IMR-90 (cell line): ENCODE results near the gene MARCHF3. TPM values are rescaled to one million over a fixed set of nuclear protein-coding genes. Genes with fewer than 3 reads are reported as not detected.
A peak's percentile ranks its signal among the peaks of the same experiment; 100 is the strongest.

Source experiments
- ATAC-seq: fragments of 200-7000 bp; cut with Tn5 transposase; 2 replicates; pipeline ENCODE4 v1.9.1; 2020; ENCODE audit warnings: low read depth, mild to moderate bottlenecking, moderate library complexity
- BruUV-seq: library from RNA; stranded (reverse); fragments of 400-500 nt; replicated peaks from 2 replicates; lab custom pipeline; 2021; lab: Mats Ljungman, UMichigan
- CTCF ChIA-PET: fragments of 300-600 bp; formaldehyde crosslinking; extraction: SDS; loops from one replicate; lab custom pipeline; 2021; ENCODE audit warnings: antibody characterized with exemption; lab: Yijun Ruan, JAX
- POLR2A ChIA-PET: fragments of 300-600 bp; sonication (Branson Sonifier 250); formaldehyde crosslinking; loops from one replicate; lab custom pipeline; 2022; ENCODE audit warnings: antibody characterized with exemption; ENCODE audit not compliant: unreplicated experiment; lab: Charles Lee
- DNase-seq: peaks from one replicate; pipeline ENCODE4 v3.0.0; 2013
- H2AFZ ChIP-seq: replicated peaks from 2 replicates; pipeline ENCODE3; 2013; ENCODE audit warnings: low read length, mild to moderate bottlenecking; ENCODE audit not compliant: poor library complexity
- H2AK5ac ChIP-seq: 2 replicates; pipeline ENCODE4 v1.6.1; 2013; ENCODE audit warnings: low read depth, low read length, inconsistent platforms
- H2AK9ac ChIP-seq: replicated peaks from 2 replicates; pipeline ENCODE3; 2013; ENCODE audit warnings: mild to moderate bottlenecking, low read depth, low read length, moderate library complexity; ENCODE audit not compliant: poor library complexity
- H2BK120ac ChIP-seq: 2 replicates; pipeline ENCODE4 v1.6.1; 2013; ENCODE audit warnings: low read depth, low read length, inconsistent platforms
- H2BK15ac ChIP-seq: 3 replicates; pipeline ENCODE4 v1.6.1; 2013; ENCODE audit warnings: low read depth, low read length, inconsistent platforms
- H2BK20ac ChIP-seq: 2 replicates; pipeline ENCODE4 v1.6.1; 2013; ENCODE audit warnings: low read depth, mild to moderate bottlenecking, inconsistent platforms, low read length, moderate library complexity
- H2BK5ac ChIP-seq: 2 replicates; pipeline ENCODE4 v1.6.1; 2013; ENCODE audit warnings: mild to moderate bottlenecking, low read depth, low read length, inconsistent platforms; ENCODE audit not compliant: poor library complexity, severe bottlenecking
- H3K14ac ChIP-seq: replicated peaks from 2 replicates; pipeline ENCODE4 v1.6.1; 2013; ENCODE audit warnings: low read depth, low read length, inconsistent platforms
- H3K18ac ChIP-seq: 2 replicates; pipeline ENCODE4 v1.6.1; 2013; ENCODE audit warnings: low read depth, low read length, control low read depth
- H3K23ac ChIP-seq: 2 replicates; pipeline ENCODE4 v1.6.1; 2013; ENCODE audit warnings: low read depth, low read length, inconsistent platforms
- H3K27ac ChIP-seq: 2 replicates; pipeline ENCODE4 v1.5.1; 2013; ENCODE audit warnings: mild to moderate bottlenecking, control low read depth, low read length; ENCODE audit not compliant: insufficient read depth
- H3K27me3 ChIP-seq: 2 replicates; pipeline ENCODE4 v1.6.1; 2013; ENCODE audit warnings: low read length; ENCODE audit not compliant: control insufficient read depth, insufficient read depth
- H3K36me3 ChIP-seq: 2 replicates; pipeline ENCODE4 v1.6.1; 2013; ENCODE audit warnings: low read length, mixed read lengths; ENCODE audit not compliant: control insufficient read depth, insufficient read depth
- H3K4ac ChIP-seq: 2 replicates; pipeline ENCODE4 v1.6.1; 2013; ENCODE audit warnings: low read depth, low read length, inconsistent platforms
- H3K4me1 ChIP-seq: 2 replicates; pipeline ENCODE4 v1.6.1; 2013; ENCODE audit warnings: low read length, mixed read lengths; ENCODE audit not compliant: control insufficient read depth, insufficient read depth
- H3K4me2 ChIP-seq: 2 replicates; pipeline ENCODE4 v1.6.1; 2013; ENCODE audit warnings: low read depth, mild to moderate bottlenecking, control low read depth, low read length, moderate library complexity
- H3K4me3 ChIP-seq: 2 replicates; pipeline ENCODE4 v1.5.1; 2013; ENCODE audit warnings: low read depth, mild to moderate bottlenecking, control low read depth, low read length, moderate library complexity; ENCODE audit not compliant: insufficient read depth
- H3K56ac ChIP-seq: 2 replicates; pipeline ENCODE4 v1.6.1; 2013; ENCODE audit warnings: low read length, inconsistent platforms; ENCODE audit not compliant: insufficient read depth; ENCODE audit errors: extremely low read depth
- H3K79me1 ChIP-seq, 2 experiments: 2 replicates each; pipeline ENCODE4 v1.6.1; 2013; ENCODE audit warnings: low read length in 2 of 2, inconsistent platforms in 1 of 2, low read depth in 1 of 2
- H3K9ac ChIP-seq: 2 replicates; pipeline ENCODE4 v1.6.1; 2013; ENCODE audit warnings: low read depth, low read length, control low read depth
- H3K9me1 ChIP-seq: 2 replicates; pipeline ENCODE4 v1.6.1; 2013; ENCODE audit warnings: low read length, inconsistent platforms; ENCODE audit not compliant: insufficient read depth
- H3K9me3 ChIP-seq: 2 replicates; pipeline ENCODE4 v1.6.1; 2013; ENCODE audit warnings: low read length; ENCODE audit not compliant: control insufficient read depth, insufficient read depth
- H4K20me1 ChIP-seq: 2 replicates; pipeline ENCODE4 v1.6.1; 2013; ENCODE audit warnings: low read length, inconsistent platforms; ENCODE audit not compliant: insufficient read depth
- H4K5ac ChIP-seq: 2 replicates; pipeline ENCODE4 v1.6.1; 2013; ENCODE audit warnings: mild to moderate bottlenecking, low read depth, low read length, control low read depth
- H4K8ac ChIP-seq, 2 experiments: 2 replicates each; pipeline ENCODE4 v1.6.1; 2013; ENCODE audit warnings: low read depth in 2 of 2, low read length in 2 of 2, control low read depth in 1 of 2, inconsistent platforms in 1 of 2
- H4K91ac ChIP-seq: 2 replicates; pipeline ENCODE4 v1.6.1; 2013; ENCODE audit warnings: low read depth, low read length, inconsistent platforms; ENCODE audit not compliant: insufficient read depth
- BHLHE40 ChIP-seq: fragments of 150-350 bp; IDR thresholded peaks from 2 replicates; pipeline ENCODE4 v1.6.1; 2016; ENCODE audit warnings: mild to moderate bottlenecking, low read depth, low read length
- CEBPB ChIP-seq: IDR thresholded peaks from 2 replicates; pipeline ENCODE4 v1.6.1; 2012; ENCODE audit warnings: low read depth, low read length, improper control_type of control experiment
- CHD1 ChIP-seq: IDR thresholded peaks from 2 replicates; pipeline ENCODE4 v1.6.1; 2012; ENCODE audit warnings: low read depth, low read length, improper control_type of control experiment
- FOS ChIP-seq: fragments of 150-350 bp; IDR thresholded peaks from 2 replicates; pipeline ENCODE4 v1.6.1; 2016; ENCODE audit warnings: low read depth, low read length
- MAFK ChIP-seq: IDR thresholded peaks from 2 replicates; pipeline ENCODE4 v1.6.1; 2012; ENCODE audit warnings: low read depth, low read length, improper control_type of control experiment
- MAZ ChIP-seq: IDR thresholded peaks from 2 replicates; pipeline ENCODE4 v1.6.1; 2012; ENCODE audit warnings: low read depth, mild to moderate bottlenecking, low read length, improper control_type of control experiment, moderate library complexity, borderline replicate concordance
- MXI1 ChIP-seq: IDR thresholded peaks from 2 replicates; pipeline ENCODE4 v1.6.1; 2012; ENCODE audit warnings: low read depth, mild to moderate bottlenecking, low read length, moderate library complexity, borderline replicate concordance
- POLR2A ChIP-seq: IDR thresholded peaks from 2 replicates; pipeline ENCODE4 v1.6.1; 2012; ENCODE audit warnings: mild to moderate bottlenecking, low read depth, low read length
- RAD21 ChIP-seq: IDR thresholded peaks from 2 replicates; pipeline ENCODE4 v1.6.1; 2012; ENCODE audit warnings: low read length, improper control_type of control experiment
- WGBS, 2 experiments: methylation state at CpG; one replicate each; pipeline versions ENCODE4 v1.1.5 to v1.1.7; 2013; ENCODE audit warnings: missing lambda C conversion rate in 2 of 2; ENCODE audit not compliant: insufficient read length in 1 of 2; ENCODE audit errors: extremely low coverage in 2 of 2; 5-methylcytosine and 5-hydroxymethylcytosine counted together
- dilution Hi-C: fragments of 300-500 bp; cut with HindIII; formaldehyde crosslinking; loops from one replicate; pipeline ENCODE4 v1.14.3; 2018; ENCODE audit warnings: low sequenced_read_pairs; ENCODE audit not compliant: unreplicated experiment
- in situ Hi-C: fragments of 300-500 bp; cut with MboI; formaldehyde crosslinking; loops from 3 replicates; pipeline ENCODE4 v1.14.3; 2019; ENCODE audit warnings: low sequenced_read_pairs, inconsistent platforms, mixed read lengths
- intact Hi-C: fragments of 100-400 bp; cut with micrococcal nuclease; formaldehyde crosslinking; loops from 2 replicates; pipeline ENCODE4 v1.10.0; 2022
- polyA plus RNA-seq, 3 experiments: library from polyadenylated mRNA; depleted of rRNA; stranded (reverse); fragments of >200 nt; gene quantifications; 2 replicates each; pipeline ENCODE4 v1.2.3, GENCODE V29; 2012; ENCODE audit warnings: low replicate concordance in 1 of 3
- total RNA-seq: library from RNA; depleted of rRNA; stranded (reverse); fragments of >200 nt; gene quantifications from 2 replicates; pipeline ENCODE4 v1.2.3, GENCODE V29; 2012
- TF ChIP-seq, protein P1 (sequence below): fragments of 150-350 bp; IDR thresholded peaks from 2 replicates; pipeline ENCODE4 v1.6.1; 2017; ENCODE audit warnings: mild to moderate bottlenecking, antibody characterized with exemption, low read length, low read depth
- TF ChIP-seq, protein P2 (sequence below): fragments of 150-350 bp; IDR thresholded peaks from 2 replicates; pipeline ENCODE4 v1.6.1; 2016; ENCODE audit warnings: low read depth, mild to moderate bottlenecking, low read length, moderate library complexity, borderline replicate concordance

Gene MARCHF3
- total and polyA plus RNA-seq, 2 of the 4 experiments (the other 2 are of a cell fraction), result 11.2 to 18.8 TPM

DNA sequence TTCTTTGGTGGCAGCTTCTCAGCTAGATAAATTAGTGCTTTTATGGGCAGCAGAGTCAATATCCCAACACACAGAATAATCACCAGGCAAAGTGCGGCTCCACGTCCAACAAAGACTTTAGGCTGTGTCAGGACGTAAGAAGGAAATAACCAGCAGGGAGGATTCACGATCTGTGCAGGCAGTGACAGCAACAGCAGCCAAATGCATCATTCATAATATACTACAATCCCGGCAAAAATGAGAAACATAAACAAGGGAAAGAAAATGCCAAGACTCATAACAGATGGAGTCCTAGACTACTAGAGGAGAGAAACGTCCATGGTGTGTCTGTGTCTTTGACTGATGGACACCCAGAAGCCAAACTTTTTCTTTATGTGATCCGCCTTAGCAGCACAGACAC is 152.8 kb downstream of the MARCHF3 start:
- no peak overlapping the region for H2BK120ac ChIP-seq
- ChIA-PET CTCF (no interaction called here), POLR2A (no interaction called here)
- H4K8ac ChIP-seq, result no peak overlapping the region
- no peak overlapping the region for H3K4me3 ChIP-seq
- intact Hi-C loops, result no loop called here
- BruUV-seq, result no TSS peak
- peak; percentile 17 for DNase-seq
- no peak overlapping the region for H3K18ac ChIP-seq
- TF ChIP-seq BHLHE40 (no peak), MAZ (no peak), POLR2A (no peak), RAD21 (no peak), FOS (no peak), CHD1 (no peak), CEBPB (no peak), MXI1 (no peak), MAFK (no peak)
- TF ChIP-seq, protein P1, sequence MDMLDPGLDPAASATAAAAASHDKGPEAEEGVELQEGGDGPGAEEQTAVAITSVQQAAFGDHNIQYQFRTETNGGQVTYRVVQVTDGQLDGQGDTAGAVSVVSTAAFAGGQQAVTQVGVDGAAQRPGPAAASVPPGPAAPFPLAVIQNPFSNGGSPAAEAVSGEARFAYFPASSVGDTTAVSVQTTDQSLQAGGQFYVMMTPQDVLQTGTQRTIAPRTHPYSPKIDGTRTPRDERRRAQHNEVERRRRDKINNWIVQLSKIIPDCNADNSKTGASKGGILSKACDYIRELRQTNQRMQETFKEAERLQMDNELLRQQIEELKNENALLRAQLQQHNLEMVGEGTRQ, result no peak
- TF ChIP-seq, protein P2, sequence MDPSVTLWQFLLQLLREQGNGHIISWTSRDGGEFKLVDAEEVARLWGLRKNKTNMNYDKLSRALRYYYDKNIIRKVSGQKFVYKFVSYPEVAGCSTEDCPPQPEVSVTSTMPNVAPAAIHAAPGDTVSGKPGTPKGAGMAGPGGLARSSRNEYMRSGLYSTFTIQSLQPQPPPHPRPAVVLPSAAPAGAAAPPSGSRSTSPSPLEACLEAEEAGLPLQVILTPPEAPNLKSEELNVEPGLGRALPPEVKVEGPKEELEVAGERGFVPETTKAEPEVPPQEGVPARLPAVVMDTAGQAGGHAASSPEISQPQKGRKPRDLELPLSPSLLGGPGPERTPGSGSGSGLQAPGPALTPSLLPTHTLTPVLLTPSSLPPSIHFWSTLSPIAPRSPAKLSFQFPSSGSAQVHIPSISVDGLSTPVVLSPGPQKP, result no peak
- H2BK20ac ChIP-seq, result no peak overlapping the region
- H2BK5ac ChIP-seq, result no peak overlapping the region
- no peaks in the 10 kb centered on the region for H3K27me3 ChIP-seq
- no peak overlapping the region for H4K91ac ChIP-seq
- H3K27ac ChIP-seq, result no peak overlapping the region
- peaks cover 4% of the 10 kb centered on the region; the same call in 1 of the 2 replicates for H3K9me1 ChIP-seq
- H3K79me1 ChIP-seq, result no peaks in the 10 kb centered on the region
- no peaks in the 10 kb centered on the region for H4K20me1 ChIP-seq
- no peak overlapping the region for H2BK15ac ChIP-seq
- no peaks in the 10 kb centered on the region for H3K36me3 ChIP-seq
- H3K4me1 ChIP-seq, result no peaks in the 10 kb centered on the region; the same call in 1 of the 2 replicates
- no peak overlapping the region for H3K4ac ChIP-seq
- H2AK5ac ChIP-seq, result no peak overlapping the region
- no peak overlapping the region for H3K23ac ChIP-seq
- dilution Hi-C loops, result no loop called here
- no peak overlapping the region for H4K5ac ChIP-seq
- H2AK9ac ChIP-seq, result no peak overlapping the region
- in situ Hi-C loops, result no loop called here
- no peaks in the 10 kb centered on the region for H3K9me3 ChIP-seq
- WGBS, 2 experiments, result no CpG with 5 or more reads among the region's 7 CpGs
- H3K14ac ChIP-seq, result no peak overlapping the region
- no peak overlapping the region for H3K4me2 ChIP-seq
- H3K56ac ChIP-seq, result no peak overlapping the region
- peak; percentile 51; the same call in 1 of the 2 replicates for ATAC-seq
- H3K9ac ChIP-seq, result no peak overlapping the region
- no peak overlapping the region for H2AFZ ChIP-seq
